ENCODE results near the gene PRKCZ. TPM values are rescaled to one million over a fixed set of nuclear protein-coding genes. Genes with fewer than 3 reads are reported as not detected.
A peak's percentile ranks its signal among the peaks of the same experiment; 100 is the strongest.

PRKCZ gene
- total RNA-seq, 1 donor from 2014 or later = 22.1 TPM

DNA sequence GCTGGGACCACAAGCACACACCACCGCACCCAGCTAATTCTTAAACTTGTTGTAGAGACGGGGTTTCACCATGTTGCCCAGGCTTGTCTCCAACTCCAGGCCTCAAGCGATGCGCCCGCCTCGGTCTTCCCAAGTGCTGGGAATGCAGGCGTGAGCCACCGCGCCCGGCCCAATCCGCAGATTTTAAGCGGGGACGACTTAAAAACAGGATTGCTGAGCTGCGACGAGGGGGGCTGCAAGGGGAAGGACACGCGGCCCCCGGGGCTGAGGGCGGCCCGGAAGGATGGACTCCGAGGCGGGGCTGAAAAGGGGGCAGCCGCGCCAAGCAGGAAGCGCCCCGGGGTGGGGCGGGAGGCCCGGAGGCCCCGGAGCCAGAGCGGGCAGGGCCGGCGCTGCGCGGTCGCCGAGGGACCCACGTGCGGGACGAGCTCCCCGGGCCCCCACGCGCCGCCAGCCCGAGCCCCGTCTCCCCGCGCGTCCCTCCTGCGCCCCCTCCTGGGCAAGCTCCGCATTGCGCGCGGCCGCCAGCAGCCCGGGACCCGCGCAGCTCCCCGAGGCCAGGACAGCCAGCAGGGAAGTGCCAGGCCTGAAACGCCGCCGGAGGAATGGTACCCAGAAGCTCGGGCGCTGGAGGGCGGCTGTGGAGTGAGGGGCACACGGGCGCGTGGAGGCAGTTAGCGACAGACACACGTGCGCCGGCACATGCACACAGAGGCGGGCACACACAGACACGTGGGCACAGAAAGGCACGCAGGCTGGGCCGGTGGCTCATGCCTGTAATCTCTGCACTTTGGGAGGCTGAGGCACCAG, 5.5 kb upstream of the PRKCZ start:
- peak; percentile 77 for DNase-seq (ENCODE audit: low spot score)
- ATAC-seq = peak; percentile 51

DNA sequence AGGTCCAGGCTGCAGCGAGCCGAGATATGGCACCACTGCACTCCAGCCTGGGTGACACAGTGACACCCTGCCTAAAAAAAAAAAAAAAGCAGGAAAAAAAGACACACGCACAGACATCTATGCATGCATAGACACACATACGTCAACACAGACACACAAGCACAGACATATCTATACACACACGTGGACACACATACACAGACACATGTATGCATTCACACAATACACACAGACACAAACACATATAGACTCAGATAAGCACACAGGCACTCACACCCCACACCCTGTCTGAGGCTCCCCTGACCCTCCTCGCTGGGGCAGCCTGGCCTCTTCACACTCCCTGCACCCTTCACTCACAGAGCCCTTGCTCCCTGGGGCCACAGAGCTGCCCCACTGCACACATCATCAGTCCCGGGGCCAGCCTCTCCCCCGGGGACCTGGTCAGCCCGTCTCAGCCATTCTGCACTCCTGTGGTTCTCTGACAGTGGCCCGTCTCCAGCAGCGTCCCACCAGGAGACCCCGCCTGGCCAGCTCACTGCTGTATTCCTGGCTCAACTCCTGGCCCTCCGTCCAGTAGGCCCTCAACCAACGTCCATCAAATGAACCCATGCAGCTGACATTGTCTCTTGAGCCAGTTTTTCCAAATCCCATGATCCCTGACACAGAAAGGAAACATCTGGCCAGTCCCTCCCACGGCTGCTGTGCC, 4.6 kb upstream of the PRKCZ start:
- DNase-seq (ENCODE audit: low spot score) (no peak), ATAC-seq (no peak)

DNA sequence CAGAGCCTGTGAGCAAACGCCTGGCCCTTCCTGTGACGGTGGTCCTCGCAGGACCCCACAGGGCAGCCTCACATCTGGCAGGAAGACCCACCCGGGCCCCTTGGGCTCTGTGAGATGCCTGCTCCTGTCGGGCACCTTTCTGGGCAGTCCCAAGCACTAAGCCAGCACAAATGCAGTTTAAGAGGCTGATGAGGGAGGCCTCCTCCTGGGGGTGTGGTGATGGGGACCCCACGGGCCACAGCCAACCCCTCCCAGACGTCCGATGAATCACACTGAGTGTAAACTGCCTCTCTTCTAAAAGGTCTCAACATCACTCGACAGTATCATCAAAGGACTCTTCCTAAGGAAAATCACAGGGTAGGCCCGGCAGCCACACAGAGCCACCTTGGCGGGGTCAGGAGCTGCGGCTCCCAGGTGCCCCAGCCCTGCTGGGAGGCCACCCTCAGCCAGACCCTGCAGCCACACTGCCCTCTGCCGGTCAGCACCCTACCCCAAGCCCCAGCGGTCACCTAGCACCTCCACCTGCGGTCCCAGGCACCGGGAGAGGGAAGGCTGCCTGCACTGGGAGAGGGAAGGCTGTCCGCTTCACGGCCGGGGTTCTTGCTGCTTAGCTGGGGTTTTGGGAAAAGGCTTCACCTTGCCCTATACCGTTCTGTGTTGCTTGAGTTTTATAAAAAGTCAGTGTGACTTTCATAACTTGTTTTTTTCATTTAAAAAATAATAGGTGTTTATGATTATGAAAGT, 3.9 kb upstream of the PRKCZ start:
- DNase-seq (ENCODE audit: low spot score) = peak; percentile 88
- ATAC-seq = peak; percentile 57

DNA sequence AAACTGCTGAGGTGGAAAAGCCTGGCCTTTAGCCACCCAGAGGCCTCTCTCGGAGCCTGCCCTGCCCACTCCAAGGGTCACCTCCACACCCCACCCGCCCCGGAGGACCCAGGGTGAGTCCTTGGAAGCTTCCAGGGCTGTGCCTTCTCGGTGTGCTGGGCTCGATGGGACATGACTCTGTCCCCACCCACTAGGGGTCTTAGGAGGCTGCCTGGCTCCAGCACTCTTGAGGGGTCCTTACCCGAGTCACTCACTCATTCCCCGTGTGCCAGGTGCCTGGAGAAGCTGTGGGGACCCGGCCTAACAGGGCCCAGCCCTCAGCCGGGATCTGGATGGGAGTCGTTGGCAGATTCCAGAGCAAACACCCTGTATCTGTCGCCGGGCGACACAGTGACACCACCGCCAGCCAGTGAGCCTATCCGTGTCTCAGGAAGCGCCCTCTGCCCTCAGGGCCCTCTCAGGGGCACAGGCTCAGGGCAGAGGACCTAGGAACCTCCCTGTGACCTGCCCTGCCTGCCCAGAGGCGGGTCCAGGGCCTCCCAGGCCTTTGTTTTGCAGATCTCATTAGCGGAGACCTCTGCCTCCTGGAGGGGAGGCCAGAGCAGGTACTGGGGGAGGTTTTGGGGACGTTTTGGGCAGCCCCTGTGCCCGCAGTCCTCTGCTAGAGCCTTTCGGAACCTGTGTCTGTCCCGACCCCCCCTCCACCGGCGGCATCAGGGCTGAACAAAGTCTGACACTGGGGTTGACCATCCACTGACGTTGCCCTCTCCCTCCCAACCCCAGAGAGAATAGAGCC, 3.1 kb upstream of the PRKCZ start:
- DNase-seq (ENCODE audit: low spot score) = peak; percentile 94
- peak; percentile 67 for ATAC-seq

DNA sequence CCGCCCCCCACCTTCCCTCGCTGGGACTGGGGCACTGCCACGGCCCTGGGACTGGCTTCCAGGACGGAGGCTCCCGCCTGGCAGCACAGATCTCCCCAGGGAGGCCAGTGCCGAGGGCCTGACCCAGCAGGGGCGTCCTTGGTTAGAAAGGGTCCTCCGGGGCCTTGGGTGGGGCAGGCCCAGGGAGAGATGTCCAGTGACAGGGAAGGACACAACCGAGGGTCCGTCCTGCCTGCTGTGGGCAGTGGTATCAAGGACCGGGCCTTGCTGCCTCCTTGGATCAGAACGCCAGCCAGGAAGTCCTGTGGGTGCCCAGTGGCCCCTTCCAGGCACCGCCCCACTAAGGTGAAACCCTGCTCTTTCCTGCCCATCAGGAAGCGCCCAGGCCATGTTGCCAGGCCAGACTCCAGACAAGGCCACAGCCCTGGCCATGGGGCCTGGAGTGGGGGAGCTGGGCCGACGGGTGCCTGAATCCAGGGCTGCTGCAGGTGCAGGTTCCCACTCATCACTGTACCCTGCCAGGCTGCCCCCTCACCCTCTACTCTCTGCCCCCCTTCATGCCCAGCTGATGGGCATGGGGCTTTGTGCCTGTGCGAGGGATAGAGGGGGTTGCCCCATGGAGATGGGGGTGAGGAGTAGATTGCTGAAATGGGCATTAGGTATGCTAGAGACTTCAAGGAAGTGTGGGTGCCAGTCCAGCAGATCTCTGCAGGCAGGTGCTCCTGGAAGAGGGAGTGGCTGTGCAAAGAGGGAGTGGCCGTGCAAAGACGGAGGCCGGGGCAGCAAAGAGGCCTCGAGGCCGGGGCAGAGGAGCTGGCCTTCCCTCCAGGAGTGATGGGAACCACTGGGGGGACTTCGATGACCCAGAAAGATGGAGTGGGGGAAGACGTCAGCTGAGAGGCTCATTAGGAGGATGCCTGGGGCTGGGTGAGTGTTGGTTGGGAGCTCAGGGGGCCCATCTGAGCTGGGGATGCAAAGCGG, 2.2 kb upstream of the PRKCZ start:
- peak; percentile 87 for DNase-seq (ENCODE audit: low spot score)
- ATAC-seq = no peak

DNA sequence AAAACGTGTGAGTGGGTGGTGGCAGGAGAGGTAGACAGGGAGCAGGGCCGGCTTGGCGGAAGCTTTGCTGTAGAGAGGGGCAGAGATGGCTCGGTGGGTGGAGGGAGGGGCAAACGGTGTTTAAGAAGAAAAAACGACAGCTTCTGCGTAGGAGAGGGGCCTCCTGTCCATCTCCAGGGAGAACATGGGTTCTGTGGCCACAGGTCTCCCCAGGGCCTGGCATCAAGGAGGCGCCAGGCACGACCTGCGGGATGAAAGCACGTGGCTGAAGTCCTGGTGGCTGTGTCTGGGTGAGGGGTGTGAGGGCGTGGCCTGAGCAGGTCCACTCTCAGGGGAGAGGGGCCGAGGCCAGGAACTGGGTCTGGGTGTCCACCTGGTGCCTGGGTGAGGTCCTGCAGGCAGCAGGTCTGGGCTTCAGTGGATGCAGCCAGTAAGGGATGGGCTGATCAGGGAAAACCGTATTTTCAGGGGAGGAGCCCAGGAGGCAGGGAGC, 940 bp upstream of the PRKCZ start:
- DNase-seq (ENCODE audit: low spot score) = peak; percentile 73
- peak; percentile 16 for ATAC-seq

DNA sequence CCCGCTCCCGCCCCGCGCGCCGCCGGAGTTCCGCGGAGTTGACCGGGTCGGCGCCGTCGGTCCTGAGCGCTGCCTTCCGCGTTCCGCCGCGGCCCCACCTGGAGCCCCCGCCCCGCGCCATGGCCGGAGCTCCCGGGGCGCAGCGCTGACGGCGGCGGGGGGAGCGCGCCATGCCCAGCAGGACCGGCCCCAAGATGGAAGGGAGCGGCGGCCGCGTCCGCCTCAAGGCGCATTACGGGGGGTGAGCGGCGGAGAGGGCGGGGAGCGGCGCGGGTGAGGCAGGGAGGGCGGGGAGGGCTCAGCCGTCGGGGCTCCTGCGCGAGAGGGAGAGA, 216 bp downstream of the PRKCZ start:
- DNase-seq (ENCODE audit: low spot score) = no peak
- ATAC-seq = no peak

DNA sequence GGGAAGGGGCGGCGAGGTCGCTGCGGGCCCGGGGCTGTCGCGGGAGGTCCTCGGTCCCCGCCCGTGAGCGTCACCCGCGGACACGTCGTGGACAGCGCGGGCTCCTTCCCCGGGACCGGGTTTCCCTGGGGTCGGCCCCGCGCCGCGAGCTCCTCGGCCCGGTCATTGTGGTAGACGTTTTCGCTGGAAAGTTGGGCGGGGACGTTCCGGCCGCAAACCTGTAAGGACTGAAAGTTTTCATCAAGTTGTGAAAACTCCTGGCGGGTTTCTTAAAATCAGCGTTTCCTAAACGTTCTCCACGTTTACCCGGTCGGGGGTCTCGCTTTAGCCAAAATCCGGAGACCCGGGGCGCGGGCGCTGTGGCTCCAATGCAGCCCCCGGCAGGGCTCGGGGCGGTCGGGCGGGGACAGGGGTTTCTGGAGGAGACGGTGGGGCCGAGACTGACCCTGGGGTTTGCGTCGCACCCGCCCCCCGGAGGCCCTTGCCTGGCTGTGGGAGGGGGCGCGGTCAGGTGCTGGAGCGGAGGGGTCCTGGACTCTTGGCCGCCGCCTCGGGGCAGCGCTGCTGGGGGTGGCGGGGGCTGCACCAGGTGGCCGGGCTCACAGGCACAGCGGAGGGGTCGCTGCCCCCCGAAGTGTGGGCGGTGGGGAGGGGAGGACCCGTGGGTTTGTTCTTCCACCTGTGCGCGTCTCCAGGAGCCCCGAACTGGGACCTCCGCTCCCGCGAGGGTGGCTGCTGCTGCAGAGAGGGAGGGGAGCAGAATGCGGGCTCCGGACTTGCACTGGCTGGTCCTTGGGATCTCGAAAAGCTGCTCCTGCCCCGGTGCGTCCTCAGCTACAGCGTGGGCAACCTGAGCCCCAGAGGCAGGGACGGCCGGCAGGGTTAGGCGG, 827 bp downstream of the PRKCZ start:
- ATAC-seq (no peak), DNase-seq (ENCODE audit: low spot score) (no peak)

DNA sequence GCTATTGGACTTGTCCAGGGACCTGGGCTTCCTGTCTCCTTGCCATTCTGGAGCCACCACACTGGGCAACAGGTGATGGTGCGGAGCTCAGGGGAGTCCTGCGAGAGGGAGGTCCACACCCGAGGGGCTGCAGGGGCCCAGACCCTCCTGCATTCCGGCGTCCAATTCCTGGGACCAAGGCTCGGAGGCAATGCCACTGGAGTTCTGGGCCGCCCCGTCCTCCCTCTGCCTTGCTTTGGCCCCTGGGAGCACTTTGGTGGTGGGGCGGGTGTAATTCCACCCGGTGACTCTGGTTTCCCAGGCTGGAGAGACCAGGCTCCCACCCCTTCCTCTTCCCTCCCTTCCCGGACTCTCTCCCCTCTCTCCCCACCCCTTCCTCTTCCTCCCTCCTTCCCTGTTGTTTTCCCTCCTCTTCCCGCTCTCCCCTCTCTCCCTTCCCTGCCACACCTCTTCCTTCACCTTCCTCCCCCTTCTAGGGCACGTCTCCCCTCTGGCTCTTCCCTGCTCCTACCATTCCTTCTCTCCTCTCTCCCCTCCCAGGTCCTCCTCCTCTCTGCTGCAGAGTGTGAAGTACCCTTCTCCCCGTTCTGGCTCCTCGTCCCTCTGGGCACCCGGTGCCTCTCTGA, 2.0 kb downstream of the PRKCZ start:
- DNase-seq (ENCODE audit: low spot score) = no peak
- no peak for ATAC-seq

DNA sequence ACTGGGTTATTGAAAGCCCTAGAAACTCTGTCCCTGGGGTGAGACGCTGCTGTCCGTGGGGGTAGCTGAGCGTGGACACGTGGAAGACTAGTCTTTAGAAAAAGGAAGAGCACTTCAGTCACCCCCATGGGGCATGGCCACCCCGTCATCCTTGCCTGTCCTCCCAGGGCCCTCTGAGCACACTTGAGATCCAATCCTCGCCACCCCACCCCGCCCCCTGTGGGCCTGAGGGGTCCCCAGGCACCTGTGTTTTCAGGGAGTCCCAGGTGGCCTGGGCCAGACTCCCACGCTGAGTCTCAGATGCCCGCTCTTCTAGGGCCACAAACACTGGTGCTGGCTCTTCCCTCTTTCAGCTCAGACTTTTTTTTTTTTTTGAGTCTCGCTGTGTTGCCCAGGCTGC, 2.5 kb downstream of the PRKCZ start:
- DNase-seq (ENCODE audit: low spot score) (no peak), ATAC-seq (no peak)

DNA sequence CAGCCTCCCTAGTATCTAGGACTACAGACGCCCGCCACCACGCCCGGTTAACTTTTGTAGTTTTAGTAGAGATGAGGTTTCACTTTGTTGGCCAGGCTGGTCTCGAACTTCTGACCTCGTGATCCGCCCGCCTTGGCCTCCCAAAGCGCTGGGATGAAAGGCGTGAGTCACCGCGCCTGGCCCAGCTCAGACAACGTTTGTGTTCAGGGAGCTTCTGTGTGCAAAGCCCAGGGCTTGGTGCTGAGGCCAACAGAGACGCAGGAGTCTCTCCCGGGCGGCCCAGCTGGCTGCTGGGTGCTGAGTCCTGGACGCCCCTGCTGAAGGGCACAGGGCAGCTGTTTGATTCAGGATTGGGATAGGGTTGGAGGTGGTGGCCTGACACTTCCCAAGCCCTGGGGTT, 3.0 kb downstream of the PRKCZ start:
- DNase-seq (ENCODE audit: low spot score) (no peak), ATAC-seq (no peak)

DNA sequence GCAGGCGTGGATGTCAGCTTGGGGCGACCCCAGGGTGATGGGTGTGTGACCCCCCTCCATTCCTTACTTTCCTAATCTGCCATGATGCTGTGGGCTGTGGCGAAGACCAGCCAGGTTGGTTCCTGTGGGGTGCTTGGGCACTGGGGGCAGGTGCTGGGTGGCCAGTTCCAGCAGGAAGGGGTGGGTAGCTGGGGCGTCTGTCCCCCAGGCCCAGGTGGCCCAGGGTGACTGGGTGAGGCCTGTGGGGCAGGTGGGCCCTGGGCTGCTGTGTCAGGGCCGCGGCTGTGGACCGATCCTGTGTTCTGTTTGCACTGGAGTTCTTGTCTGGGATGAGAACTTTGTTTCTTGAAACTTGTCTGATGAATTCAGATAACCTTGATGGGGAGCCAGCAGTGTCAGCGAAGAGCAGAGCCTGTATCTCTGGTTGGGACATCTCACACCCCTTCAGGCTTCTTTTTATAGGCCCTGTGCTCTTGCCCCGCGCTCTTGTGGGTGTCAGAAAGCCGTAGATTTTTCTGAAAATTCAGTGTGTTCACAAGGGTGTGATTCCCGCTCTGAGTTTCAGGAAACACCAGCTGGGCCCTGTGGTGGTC, 3.7 kb downstream of the PRKCZ start:
- DNase-seq (ENCODE audit: low spot score) (no peak), ATAC-seq (no peak)

DNA sequence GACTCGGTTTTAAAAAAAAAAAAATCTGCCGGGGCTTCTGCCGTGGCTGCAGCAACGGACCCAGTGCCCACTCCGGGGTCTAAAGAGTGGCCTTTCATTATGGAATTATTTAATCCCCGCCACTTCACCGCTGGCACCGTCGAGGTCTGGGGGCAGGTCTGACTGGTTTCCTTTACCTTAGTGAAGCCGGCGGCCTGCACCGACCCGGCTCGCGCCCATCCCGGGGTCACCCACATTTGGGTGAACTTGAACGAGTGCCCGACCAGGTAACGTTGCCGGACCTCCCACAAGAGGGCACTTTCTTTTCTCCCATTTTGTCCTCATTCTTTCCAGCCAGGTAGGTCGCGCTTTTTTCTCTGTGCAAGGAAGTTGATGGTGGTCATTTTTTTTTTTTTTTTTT, 4.3 kb downstream of the PRKCZ start:
- no peak for ATAC-seq
- no peak for DNase-seq (ENCODE audit: low spot score)

DNA sequence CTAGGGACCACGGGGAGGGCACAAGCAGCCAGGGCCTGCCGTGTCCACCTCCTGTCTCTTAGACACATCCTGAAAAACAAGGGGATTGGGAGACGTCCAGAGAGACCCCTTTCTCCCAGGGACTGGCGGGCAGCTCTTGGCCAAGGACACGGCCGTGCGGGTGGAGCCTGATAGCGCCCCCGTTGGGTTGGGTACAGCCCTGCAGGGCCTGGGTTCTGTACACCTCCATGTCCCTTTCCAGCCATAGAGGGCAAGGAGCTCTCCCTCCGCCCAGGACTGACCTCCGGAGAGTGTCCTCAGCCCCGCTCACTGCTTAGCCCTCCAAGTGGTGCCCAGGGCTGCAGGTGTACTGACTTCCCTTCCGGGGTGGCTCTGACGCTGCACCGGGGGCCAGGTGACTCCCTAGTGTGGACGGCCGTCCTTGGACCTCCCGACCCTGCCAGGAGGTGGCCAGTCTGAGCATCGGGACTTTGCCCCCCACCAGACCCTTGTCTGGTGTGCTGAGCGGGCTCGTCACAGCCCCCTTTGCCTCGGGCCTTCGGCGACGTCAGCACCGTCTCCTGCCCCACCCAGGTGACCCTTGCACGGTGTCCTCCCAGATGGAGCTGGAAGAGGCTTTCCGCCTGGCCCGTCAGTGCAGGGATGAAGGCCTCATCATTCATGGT, 5.8 kb downstream of the PRKCZ start:
- DNase-seq (ENCODE audit: low spot score) = no peak
- ATAC-seq = no peak

DNA sequence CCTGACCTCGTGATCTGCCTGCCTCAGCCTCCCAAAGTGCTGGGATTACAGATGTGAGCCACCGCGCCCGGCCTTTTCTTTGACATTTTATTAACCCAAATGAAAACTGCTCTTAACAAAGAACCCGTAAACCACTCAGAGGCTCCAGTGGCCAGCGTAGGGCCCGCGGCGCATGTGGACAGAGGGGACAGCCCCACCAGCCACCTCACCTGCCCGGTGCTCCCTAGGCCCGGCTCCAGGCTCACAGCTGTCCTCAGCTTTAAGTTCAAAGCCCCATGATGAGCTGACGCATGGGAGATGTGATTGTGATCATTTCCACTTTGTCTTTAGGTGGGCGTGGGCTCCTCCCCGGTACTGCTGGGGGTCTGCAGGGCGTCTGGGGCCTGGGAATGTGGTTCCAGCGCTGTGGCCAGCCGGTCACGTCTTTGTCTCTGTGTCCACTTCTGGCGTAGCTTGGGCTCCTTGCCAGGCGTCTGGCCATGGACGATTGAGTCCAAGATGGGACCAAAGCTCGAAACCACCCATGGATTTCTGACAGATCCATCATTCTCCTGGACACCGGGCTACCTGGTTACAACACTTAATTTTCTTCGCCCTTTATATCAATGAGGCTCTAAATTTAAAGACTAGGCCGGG, 6.9 kb downstream of the PRKCZ start:
- DNase-seq (ENCODE audit: low spot score) (no peak), ATAC-seq (no peak)

DNA sequence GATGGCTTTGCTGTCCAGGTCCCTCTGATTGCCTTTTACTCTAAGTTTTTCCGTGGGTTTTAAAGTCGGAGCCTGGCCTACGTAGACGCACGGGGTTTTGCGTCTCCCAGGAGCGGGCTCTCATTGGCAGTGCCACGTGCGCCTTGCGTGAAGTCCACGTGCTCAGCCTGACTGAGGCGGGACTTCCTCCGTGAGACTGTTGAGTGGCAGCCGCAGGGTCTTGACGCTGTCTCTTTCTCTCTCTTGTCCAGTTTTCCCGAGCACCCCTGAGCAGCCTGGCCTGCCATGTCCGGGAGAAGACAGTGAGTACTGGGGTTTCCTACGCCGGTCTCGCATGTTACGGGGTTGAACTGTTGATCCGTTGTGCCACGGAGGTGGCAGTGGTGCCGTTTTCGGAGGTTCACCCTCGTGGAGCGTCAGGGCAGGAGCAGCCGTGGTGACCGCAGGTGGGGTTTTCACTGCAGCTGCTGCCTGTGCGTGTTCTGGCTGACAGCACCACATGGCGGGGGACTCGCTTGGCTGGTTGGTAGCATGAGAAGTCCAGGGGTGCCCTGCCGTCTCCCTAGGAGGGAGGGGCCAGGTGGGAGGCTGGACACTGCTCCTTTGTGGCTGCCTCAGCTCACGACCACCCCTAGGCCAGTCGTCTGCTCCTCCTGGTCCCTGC, 9.2 kb downstream of the PRKCZ start:
- ATAC-seq (no peak), DNase-seq (ENCODE audit: low spot score) (no peak)
